Adrenal gland (tissue), 5 donors: ENCODE measurements around the gene VPS33B.

Experiments used
- POLR2A ChIP-seq, 2 donors: fragments of 450-650 bp; IDR thresholded peaks; one replicate each; pipeline ENCODE4 v1.6.1; 2017; ENCODE audit warnings: antibody characterized with exemption in 2 of 2, mild to moderate bottlenecking in 2 of 2, moderate library complexity in 1 of 2
- TF ChIP-seq, protein P1 (sequence below), 6 experiments: fragments of 450-650 bp in 4 of 6; fragments of 200-600 bp in 2 of 6; sonication (generic) in 1 of 6; IDR thresholded peaks; 1 replicate in 5 of 6; 2 replicates in 1 of 6; pipeline versions ENCODE4 v1.5.1 to v1.8.0; 2016 to 2021; ENCODE audit warnings: antibody characterized with exemption in 6 of 6, mild to moderate bottlenecking in 2 of 6, moderate library complexity in 1 of 6
- donor health status: DM: no; HTN: no; CAD: no.

DNA sequence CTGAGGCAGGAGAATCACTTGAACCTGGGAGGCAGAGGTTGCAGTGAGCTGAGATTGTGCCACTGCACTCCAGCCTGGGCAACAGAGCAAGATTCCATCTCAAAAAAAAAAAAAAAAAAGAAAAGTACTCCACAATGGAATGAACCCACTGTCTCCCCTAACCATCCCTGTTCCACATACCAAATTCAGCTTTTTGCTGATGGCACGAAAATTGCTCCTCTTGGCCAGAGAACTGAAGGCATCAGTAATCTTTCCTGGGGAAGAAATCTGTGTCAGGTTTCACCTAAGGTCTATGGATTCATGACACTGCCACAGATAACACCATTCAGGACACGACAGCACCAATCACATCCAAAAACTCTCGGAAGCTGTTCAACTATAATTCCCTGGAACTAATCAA lies 21.2 kb downstream of the VPS33B start:
- TF ChIP-seq POLR2A (IDR thresholded peaks at IDR 0.05), result no peak
- TF ChIP-seq, protein P1, sequence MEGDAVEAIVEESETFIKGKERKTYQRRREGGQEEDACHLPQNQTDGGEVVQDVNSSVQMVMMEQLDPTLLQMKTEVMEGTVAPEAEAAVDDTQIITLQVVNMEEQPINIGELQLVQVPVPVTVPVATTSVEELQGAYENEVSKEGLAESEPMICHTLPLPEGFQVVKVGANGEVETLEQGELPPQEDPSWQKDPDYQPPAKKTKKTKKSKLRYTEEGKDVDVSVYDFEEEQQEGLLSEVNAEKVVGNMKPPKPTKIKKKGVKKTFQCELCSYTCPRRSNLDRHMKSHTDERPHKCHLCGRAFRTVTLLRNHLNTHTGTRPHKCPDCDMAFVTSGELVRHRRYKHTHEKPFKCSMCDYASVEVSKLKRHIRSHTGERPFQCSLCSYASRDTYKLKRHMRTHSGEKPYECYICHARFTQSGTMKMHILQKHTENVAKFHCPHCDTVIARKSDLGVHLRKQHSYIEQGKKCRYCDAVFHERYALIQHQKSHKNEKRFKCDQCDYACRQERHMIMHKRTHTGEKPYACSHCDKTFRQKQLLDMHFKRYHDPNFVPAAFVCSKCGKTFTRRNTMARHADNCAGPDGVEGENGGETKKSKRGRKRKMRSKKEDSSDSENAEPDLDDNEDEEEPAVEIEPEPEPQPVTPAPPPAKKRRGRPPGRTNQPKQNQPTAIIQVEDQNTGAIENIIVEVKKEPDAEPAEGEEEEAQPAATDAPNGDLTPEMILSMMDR (IDR thresholded peaks at IDR 0.05), result no peak
